Right lung (tissue), 5 donors: ENCODE measurements around the gene FGD4. TPM values are rescaled to one million over a fixed set of nuclear protein-coding genes. Genes with fewer than 3 reads are reported as not detected.

Experiments used
- DNase-seq, 2 donors: peaks; one replicate each; pipeline ENCODE4 v3.0.0-alpha.2; 2013
- polyA plus RNA-seq, 5 donors: library from polyadenylated mRNA; unstranded; fragments of 120-200 nt; gene quantifications; one replicate each; pipeline versions ENCODE4 v1.2.1 to v1.2.3, GENCODE V29; 2013; ENCODE audit warnings: inconsistent platforms in 1 of 5, low replicate concordance in 1 of 5; ENCODE audit not compliant: insufficient read length in 5 of 5, insufficient read depth in 1 of 5

FGD4 gene
- polyA plus RNA-seq, 5 donors, result 13.6 to 25.9 (median 24.2) TPM

DNA sequence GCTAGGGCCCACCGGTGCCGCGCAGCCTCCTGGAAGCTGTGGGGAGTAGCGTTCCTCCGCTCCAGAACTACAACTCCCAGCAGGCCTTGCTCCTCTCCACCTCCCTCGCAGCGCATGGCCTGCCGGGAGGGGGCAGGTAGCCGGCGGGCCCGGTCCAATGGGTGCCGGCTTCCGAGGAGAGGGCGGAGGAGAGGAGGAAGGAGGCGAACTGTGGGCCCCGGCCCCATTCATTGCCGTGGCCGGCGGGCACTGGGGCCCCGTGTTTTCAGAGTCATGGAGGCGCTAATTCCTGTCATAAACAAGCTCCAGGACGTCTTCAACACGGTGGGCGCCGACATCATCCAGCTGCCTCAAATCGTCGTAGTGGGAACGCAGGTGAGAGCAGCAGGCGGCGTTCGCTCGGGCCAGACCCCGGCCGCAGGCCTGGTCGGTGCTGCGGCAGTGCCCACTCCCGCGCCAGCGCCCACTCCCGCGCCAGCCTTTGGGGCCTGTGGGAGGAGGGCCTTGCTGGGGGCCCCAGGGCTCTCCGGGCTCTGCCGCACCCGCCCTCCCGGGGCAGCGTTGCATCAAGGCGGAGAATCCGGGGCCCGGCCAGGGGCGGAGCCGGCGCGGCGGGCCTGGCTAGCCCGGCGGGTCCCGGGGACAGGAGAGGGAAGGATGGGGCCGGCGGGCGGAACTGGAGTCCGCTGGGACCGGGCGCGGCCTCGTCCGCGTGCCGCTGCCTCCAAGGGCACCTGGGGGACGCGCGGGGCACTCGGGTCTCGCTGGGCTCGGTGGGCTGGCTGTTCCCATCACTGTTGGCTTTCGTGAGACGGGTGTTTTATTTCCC is 279.9 kb downstream of the FGD4 start, which contains the start of gene DNM1L:
Gene DNM1L (plus strand): TSS at position 211 of the 829 bp plus-strand sequence. CDS start 63 bp downstream, at position 274.
- DNase-seq, result peak; percentile 94 to 95

DNA sequence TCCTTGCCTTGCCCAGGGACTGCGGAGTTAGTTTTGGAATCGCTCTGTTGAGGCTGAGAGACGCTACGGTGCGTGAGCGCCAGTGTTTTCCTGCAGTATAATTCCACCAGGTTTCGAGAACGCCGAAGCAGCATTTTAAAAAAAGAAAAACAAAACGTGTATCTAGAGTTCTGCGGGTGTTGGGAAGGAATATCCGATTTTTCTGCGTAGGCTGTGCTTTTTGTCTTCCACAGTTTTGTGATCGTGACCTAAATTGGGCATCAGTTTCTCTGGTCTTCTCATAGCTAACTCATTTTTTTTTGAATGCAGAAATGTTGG is 280.5 kb downstream of the FGD4 start:
- no peak for DNase-seq

DNA sequence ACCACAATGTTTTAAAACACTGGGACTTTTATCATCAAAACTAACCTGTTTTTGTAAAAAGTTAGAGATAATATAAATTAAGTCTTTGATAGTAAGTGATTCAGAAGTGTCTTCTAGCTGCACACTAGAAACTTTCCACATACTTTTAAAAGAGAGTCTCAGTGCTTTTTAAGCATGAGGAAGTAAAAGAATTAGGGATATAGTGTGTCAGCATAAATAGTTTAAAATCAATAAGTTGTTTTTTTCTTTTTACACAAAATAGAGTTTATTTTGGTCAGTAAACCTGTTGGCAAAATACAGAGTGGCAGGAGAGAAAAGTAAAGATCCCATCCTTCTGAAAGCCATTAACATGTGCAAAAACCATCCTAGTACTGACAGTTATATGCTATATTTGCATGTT is 281.4 kb downstream of the FGD4 start:
- DNase-seq, result no peak

DNA sequence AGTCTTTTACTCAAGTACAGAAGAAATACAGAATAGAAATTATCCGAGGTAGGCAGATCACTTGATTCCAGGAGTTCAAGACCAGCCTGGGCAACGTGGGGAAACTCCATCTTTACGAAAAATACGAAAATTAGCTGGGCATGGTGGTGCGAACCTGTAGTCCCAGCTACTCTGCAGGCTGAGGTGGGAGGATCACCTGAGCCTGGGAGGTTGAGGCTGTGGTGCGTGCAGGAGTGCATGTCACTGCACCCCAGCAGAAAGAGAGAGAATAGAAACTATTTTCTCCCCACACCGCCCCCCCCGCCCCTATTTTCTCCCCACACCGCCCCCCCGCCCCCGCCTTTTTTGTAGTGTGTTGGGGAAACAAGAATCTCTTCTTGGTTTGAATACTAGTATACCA is 281.9 kb downstream of the FGD4 start:
- DNase-seq, result no peak

DNA sequence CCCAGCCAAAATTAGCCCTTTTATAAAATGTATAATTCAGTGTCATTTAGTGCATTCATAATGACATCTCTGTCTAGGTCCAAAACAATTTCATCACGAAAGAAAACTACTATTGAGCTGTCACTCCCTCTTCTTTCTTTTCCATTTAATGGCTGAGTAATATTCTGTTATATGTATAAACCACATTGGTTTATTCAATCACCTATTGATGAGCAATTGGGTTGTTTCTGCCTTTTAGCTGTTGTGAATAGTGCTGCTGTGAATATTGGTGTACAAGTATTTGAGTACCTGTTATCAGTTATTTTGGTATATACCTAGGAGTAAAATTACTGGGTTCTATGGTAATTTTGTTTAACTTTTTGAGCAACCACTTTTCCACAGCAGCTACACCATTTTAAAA is 287.0 kb downstream of the FGD4 start:
- no peak for DNase-seq

DNA sequence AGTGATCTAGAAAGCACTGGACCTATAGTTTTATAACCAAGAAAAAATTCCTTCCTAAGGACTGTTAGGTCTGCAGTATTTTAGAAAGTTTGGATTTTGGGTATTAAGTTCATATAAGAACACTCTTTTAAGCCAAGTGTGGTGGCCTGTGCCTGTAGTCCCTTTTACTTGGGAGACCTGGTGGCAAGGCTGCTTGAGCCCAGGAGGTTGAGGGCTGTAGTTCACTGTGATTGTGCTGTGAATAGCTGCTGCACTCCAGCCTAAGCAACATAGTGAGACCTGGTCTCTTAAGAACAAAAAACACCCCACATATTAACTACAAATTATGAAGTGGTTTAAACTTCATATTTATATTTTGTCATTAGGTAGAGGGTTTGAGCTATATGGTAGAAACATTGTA is 289.4 kb downstream of the FGD4 start:
- DNase-seq, result no peak

DNA sequence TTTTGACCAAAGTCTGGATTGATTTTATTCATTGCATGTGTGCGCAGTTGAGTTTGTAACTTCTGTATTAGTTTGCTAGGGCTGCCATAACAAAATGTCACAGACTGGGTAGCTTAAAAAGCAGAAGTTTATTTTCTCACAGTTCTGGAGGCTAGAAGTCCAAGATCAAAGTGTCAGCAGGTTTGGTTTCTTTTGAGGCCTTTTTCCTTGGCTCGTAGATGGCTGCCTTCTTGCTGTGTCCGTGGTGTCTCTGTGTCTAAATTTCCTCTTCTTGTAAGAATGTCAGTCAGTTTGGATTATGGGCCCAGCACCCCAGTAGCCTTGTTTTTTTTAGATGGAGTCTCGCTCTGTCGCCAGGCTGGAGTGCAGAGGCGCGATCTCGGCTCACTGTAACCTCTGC is 291.6 kb downstream of the FGD4 start:
- DNase-seq, result no peak

DNA sequence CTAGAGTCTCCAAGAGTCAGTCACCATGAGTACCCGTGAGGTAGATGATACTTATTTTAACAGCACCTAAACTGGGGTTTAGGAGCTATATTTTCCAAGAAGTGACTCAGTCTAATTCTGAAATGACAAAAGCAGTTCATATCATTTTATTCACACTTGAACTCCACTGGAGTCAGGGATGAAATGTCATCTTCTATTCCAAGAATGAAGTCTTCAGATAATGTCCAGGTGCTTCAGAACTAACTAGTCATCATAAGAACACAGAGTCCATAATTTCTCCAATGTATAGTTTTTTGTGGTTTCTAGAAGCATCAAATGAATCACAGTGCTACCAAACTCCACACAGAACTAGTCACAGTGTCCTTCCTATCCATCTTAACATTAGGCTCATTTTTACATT is 293.0 kb downstream of the FGD4 start:
- DNase-seq, result no peak

DNA sequence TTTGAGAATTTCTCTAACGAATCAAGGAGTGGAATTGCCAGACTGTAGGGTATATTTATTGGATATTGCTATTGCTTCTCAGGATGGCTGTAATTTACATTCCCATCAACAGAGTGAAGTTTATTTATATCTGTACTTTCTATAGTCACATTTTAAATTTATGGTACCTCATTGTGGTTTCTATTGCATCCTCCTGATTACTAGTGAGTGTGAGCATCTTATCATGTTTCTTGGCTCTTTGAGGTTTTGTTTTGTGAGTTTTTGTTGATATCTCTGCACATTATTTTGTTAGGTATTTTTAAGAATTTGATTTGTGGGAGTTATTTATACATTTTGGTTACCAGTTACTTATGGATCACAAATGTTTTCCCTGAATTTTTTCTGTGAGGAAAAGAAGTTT is 293.7 kb downstream of the FGD4 start:
- no peak for DNase-seq
